Nephron (organoid): ENCODE results near the gene TRIL.
A peak's percentile ranks its signal among the peaks of the same experiment; 100 is the strongest.

Experiments used
- H3K27ac Mint-ChIP-seq, 3 experiments: 2 replicates each; pipeline ENCODE4 v1.8.0; 2020; ENCODE audit warnings: mixed read lengths in 3 of 3, mild to moderate bottlenecking in 2 of 3, moderate library complexity in 1 of 3
- H3K27me3 Mint-ChIP-seq: 2 replicates; pipeline ENCODE4 v1.8.0; 2021; ENCODE audit warnings: low read depth, mild to moderate bottlenecking, moderate library complexity, mixed read lengths
- H3K36me3 Mint-ChIP-seq: 2 replicates; pipeline ENCODE4 v1.8.0; 2020; ENCODE audit warnings: low read depth, mixed read lengths
- H3K4me1 Mint-ChIP-seq: 2 replicates; pipeline ENCODE4 v1.8.0; 2020; ENCODE audit warnings: mixed read lengths
- H3K4me3 Mint-ChIP-seq, 3 experiments: 2 replicates each; pipeline ENCODE4 v1.8.0; 2020; ENCODE audit warnings: mild to moderate bottlenecking in 3 of 3, mixed read lengths in 3 of 3, moderate library complexity in 2 of 3
- H3K9me3 Mint-ChIP-seq: 2 replicates; pipeline ENCODE4 v1.8.0; 2020; ENCODE audit warnings: mixed read lengths
- TF ChIP-seq, protein P1 (sequence below), 3 experiments: fragments of 200-600 bp; sonication (generic); IDR thresholded peaks; one replicate each; pipeline ENCODE4 v1.5.0; 2021; ENCODE audit warnings: antibody characterized with exemption in 3 of 3; ENCODE audit not compliant: unreplicated experiment in 3 of 3

The TRIL gene

DNA sequence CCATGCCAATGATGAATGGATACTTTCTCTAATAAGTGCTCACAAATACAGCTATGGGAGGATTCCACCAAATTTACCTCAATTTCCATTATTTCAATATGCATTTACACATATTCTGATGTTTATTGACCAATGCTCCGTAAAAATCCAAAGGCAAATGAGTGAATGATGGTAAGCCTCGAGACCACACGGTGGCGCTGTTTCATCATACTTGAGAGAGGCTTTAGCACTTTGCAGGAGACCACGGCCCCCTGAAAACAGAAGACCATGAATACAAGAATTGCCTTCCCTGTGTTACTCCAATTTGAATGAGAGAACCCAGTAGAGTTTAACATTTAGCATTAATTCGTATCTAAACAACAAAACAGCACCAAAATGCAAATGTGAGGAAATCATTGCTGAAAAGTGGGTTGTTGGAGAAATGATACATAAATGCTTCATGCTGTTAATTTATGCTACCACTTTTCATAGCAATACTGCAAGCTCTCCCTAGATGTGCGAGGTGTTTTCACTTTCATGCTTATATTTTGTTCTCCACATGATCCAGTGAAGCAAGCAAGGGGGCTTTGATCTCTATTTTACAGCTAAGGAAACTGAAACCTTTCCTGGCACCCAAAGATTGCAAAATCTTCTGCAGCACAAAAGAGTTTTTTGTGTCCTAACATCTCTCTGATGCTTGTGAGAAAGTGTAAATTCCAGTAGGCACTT lies 35.4 kb downstream of the TRIL start:
- TF ChIP-seq, protein P1, sequence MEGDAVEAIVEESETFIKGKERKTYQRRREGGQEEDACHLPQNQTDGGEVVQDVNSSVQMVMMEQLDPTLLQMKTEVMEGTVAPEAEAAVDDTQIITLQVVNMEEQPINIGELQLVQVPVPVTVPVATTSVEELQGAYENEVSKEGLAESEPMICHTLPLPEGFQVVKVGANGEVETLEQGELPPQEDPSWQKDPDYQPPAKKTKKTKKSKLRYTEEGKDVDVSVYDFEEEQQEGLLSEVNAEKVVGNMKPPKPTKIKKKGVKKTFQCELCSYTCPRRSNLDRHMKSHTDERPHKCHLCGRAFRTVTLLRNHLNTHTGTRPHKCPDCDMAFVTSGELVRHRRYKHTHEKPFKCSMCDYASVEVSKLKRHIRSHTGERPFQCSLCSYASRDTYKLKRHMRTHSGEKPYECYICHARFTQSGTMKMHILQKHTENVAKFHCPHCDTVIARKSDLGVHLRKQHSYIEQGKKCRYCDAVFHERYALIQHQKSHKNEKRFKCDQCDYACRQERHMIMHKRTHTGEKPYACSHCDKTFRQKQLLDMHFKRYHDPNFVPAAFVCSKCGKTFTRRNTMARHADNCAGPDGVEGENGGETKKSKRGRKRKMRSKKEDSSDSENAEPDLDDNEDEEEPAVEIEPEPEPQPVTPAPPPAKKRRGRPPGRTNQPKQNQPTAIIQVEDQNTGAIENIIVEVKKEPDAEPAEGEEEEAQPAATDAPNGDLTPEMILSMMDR (IDR thresholded peaks at IDR 0.05; ENCODE audit: unreplicated experiment in 3 of 3), result peak; percentile 89 to 94 (median 91)
- no peaks in the 10 kb centered on the region for H3K36me3 Mint-ChIP-seq
- peak overlapping the region in 1 of 3 experiments; percentile 13 for H3K27ac Mint-ChIP-seq
- H3K9me3 Mint-ChIP-seq, result no peaks in the 10 kb centered on the region
- peaks cover 27% of the 10 kb centered on the region for H3K27me3 Mint-ChIP-seq
- no peak overlapping the region for H3K4me3 Mint-ChIP-seq
- peaks cover 49% of the 10 kb centered on the region for H3K4me1 Mint-ChIP-seq

DNA sequence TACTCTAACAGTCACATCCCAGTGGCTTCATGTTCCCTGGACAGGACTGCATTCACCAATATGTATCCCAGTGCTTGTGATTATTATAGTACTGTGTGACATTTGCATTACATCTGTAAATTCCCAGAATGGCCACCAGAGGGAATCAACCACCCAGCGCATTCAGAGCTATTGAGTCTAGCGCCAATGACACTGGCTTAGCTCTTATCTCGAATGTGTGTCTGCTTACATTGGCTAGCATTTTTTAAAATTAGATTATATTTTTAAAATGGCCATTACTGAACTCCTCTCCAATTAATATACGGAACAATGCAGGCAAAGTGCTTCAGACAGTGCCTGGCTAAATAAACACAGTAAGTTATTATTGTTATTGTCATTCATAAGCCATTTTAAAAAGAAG lies 36.3 kb downstream of the TRIL start:
- peak overlapping the region in 1 of 3 experiments; percentile 23 for H3K27ac Mint-ChIP-seq
- TF ChIP-seq, protein P1 (IDR thresholded peaks at IDR 0.05; ENCODE audit: unreplicated experiment in 3 of 3), result peak; percentile 77 to 87 (median 83)
- H3K36me3 Mint-ChIP-seq, result no peaks in the 10 kb centered on the region
- H3K27me3 Mint-ChIP-seq, result peaks cover 25% of the 10 kb centered on the region
- H3K4me1 Mint-ChIP-seq, result peaks cover 43% of the 10 kb centered on the region
- no peak overlapping the region for H3K4me3 Mint-ChIP-seq
- H3K9me3 Mint-ChIP-seq, result no peaks in the 10 kb centered on the region

DNA sequence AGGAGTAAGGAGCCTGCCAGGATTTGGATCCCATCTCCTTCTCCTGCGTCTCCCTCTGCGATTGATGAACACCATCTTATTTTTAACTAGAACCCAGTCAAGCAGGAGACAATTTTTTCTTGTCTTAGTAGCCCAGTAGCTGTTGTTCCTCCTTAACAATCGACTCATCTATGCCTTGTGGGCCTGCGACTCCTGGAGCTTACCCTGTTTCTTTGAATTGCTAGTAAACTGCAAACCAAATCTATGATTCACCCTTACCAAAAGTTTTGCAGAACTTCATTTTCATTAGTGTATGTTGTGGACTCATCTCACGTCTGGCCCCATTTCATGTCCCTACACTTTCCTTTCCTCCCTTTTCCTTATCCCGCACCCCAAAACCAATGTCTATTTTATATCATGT lies 37.7 kb downstream of the TRIL start:
- Mint-ChIP-seq H3K4me3 (no peak overlapping the region), H3K27me3 (peaks cover 11% of the 10 kb centered on the region), H3K9me3 (no peaks in the 10 kb centered on the region), H3K4me1 (peaks cover 32% of the 10 kb centered on the region), H3K36me3 (no peaks in the 10 kb centered on the region), H3K27ac (peak overlapping the region in 1 of 3 experiments; percentile 86)
- TF ChIP-seq, protein P1 (IDR thresholded peaks at IDR 0.05; ENCODE audit: unreplicated experiment in 3 of 3), result no peak

DNA sequence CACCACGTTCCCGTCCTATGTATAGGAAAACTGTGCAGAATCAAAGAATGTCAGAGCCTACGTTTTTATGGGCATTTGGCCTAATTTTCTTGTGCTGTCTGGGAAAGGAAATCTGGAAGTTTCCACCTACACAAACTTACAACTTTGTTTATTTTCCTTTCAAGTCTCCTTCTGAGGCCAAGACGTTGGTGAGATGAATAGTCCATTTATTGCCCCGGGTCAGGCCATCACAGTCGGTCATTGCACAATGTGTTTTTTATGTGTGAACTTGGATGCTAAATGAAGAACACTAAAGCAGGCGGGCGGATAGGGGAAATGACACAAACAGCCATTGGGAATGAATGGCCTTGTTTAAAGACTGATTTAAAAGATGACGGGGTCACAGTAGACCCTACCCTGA lies 38.6 kb downstream of the TRIL start:
- peaks cover 4% of the 10 kb centered on the region for H3K27me3 Mint-ChIP-seq
- H3K4me3 Mint-ChIP-seq, result no peak overlapping the region
- peak overlapping the region; percentile 22 to 86 (median 59) for H3K27ac Mint-ChIP-seq
- TF ChIP-seq, protein P1 (IDR thresholded peaks at IDR 0.05; ENCODE audit: unreplicated experiment in 3 of 3), result no peak
- H3K4me1 Mint-ChIP-seq, result peaks cover 32% of the 10 kb centered on the region
- H3K9me3 Mint-ChIP-seq, result no peaks in the 10 kb centered on the region
- H3K36me3 Mint-ChIP-seq, result no peaks in the 10 kb centered on the region

DNA sequence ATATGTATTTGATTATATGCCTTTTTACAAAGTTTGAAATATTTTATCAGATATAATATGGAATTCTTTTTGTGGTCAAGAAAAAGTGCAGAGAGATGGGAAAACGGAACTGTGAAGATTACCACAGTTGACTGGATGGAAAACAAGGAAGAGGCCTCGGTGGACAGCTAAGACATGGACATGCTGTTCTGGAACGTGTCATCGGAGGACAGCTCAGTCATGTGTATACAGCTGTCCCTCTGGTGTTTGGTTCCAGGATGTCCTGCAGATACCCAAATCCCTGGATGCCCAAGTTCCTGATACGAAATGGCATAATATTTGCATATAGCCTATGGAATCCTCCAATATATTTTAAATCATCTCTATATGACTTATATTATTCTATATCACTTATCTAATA lies 49.4 kb downstream of the TRIL start:
- peaks cover 12% of the 10 kb centered on the region for H3K9me3 Mint-ChIP-seq
- H3K36me3 Mint-ChIP-seq, result no peaks in the 10 kb centered on the region
- H3K27ac Mint-ChIP-seq, result no peak overlapping the region
- H3K4me1 Mint-ChIP-seq, result peaks cover 26% of the 10 kb centered on the region
- TF ChIP-seq, protein P1 (IDR thresholded peaks at IDR 0.05; ENCODE audit: unreplicated experiment in 3 of 3), result no peak
- H3K27me3 Mint-ChIP-seq, result peaks cover 3% of the 10 kb centered on the region
- no peak overlapping the region for H3K4me3 Mint-ChIP-seq

DNA sequence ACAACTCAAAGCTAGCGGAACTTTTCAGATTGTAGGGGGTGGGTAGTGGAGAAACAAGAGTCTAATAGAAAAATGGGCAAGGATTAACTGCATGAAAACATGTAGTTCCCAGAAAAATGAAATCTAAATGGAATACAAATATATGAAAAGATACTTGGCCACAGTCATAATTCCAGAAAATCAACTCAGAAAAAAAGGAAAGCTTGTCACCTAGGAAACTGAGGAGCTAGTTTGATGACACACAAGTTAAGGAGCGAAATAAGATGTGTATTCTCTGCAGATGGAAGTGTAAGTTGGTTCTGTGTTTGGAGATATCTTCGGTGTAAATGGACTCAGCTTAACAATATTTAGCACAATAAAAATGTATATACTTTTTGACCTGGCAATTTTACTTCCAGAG lies 52.7 kb downstream of the TRIL start:
- no peak overlapping the region for H3K4me3 Mint-ChIP-seq
- no peaks in the 10 kb centered on the region for H3K27me3 Mint-ChIP-seq
- H3K9me3 Mint-ChIP-seq, result peaks cover 4% of the 10 kb centered on the region
- TF ChIP-seq, protein P1 (IDR thresholded peaks at IDR 0.05; ENCODE audit: unreplicated experiment in 3 of 3), result no peak
- H3K36me3 Mint-ChIP-seq, result no peaks in the 10 kb centered on the region
- peaks cover 52% of the 10 kb centered on the region for H3K4me1 Mint-ChIP-seq
- H3K27ac Mint-ChIP-seq, result peak overlapping the region; percentile 83 to 98 (median 93)
